ENCODE measurements around the gene CBR1.
"Not testable (repeated sequence)": the region's sequence is repeated elsewhere in the genome, so short reads cannot be mapped to it uniquely, and the experiment has no call there.

The CBR1 gene

GRCh38 chr21:36098182-36098532, 28.3 kb downstream of the CBR1 start:
- TF ChIP-seq, protein P1, sequence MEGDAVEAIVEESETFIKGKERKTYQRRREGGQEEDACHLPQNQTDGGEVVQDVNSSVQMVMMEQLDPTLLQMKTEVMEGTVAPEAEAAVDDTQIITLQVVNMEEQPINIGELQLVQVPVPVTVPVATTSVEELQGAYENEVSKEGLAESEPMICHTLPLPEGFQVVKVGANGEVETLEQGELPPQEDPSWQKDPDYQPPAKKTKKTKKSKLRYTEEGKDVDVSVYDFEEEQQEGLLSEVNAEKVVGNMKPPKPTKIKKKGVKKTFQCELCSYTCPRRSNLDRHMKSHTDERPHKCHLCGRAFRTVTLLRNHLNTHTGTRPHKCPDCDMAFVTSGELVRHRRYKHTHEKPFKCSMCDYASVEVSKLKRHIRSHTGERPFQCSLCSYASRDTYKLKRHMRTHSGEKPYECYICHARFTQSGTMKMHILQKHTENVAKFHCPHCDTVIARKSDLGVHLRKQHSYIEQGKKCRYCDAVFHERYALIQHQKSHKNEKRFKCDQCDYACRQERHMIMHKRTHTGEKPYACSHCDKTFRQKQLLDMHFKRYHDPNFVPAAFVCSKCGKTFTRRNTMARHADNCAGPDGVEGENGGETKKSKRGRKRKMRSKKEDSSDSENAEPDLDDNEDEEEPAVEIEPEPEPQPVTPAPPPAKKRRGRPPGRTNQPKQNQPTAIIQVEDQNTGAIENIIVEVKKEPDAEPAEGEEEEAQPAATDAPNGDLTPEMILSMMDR (conservative IDR thresholded peaks at IDR 0.05) = no peak
- H3K27ac ChIP-seq = no peak overlapping the region

GRCh38 chr21:36099000-36099399, 29.2 kb downstream of the CBR1 start:
- no peak overlapping the region for H3K27ac ChIP-seq
- TF ChIP-seq, protein P1 (conservative IDR thresholded peaks at IDR 0.05) = no peak

GRCh38 chr21:36099695-36100211, 29.9 kb downstream of the CBR1 start:
- not testable (repeated sequence) for H3K27ac ChIP-seq

DNA sequence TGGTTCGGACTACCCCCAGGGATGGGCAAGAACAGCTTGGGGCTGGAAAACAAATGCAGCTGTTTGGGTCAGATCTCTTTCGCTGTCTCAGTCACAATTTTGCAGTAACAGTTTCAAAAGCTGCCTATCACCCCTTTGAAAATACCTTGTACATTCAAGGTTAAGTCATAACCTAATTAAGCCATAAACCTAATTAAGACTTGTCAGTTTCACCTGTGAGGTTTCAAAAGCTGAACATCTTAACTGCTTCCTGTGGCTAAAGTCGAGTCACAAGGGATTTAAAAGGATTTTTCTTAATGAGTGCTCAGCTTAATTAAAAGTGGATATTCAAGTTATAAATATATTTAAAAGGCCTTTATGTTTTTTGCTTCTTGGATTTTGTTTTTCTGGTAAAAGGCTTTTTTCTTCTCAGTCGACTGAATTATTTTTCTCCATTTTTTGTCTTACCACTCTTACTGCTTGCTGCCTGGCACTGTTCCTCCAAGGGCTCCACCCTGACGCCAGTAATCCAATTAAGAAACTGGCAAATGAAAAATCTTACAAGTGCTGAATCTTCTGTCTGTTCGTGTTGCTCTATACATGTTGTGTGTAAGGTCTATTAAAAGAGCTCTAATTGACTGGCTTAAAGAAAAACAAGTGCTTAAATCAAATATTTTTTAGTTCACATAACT, 31.3 kb downstream of the CBR1 start:
- no peak overlapping the region for H3K27ac ChIP-seq
- TF ChIP-seq, protein P1 (conservative IDR thresholded peaks at IDR 0.05) = no peak

- TF ChIP-seq, protein P1 (conservative IDR thresholded peaks at IDR 0.05) = no peak
Observed at GRCh38 chr21:36103434-36103833, 33.6 kb downstream of the CBR1 start.

GRCh38 chr21:36104317-36105300, 34.8 kb downstream of the CBR1 start:
- no peak overlapping the region for H3K27ac ChIP-seq
- TF ChIP-seq, protein P1 (conservative IDR thresholded peaks at IDR 0.05) = peak; percentile 36

More at GRCh38 chr21:36103434-36103833, 33.6 kb downstream of the CBR1 start:
- H3K27ac ChIP-seq = no peak overlapping the region

GRCh38 chr21:36105327-36105842, 35.6 kb downstream of the CBR1 start:
- H3K27ac ChIP-seq = no peak overlapping the region
- TF ChIP-seq, protein P1 (conservative IDR thresholded peaks at IDR 0.05) = no peak
